SK-N-SH treated with all-trans-retinoic acid at 6 μM for 48 hours (cell line): Measurements from ENCODE around the gene CNTFR.

Source experiments
- ATAC-seq: fragments of 200-7000 bp; cut with Tn5 transposase; 3 replicates; pipeline ENCODE4 v1.9.1; 2020; ENCODE audit warnings: mild to moderate bottlenecking, moderate library complexity
- ARNTL ChIP-seq: fragments of 450-650 bp; formaldehyde crosslinking; IDR thresholded peaks from 2 replicates; pipeline ENCODE4 v1.5.0; 2020; ENCODE audit warnings: low read depth, mild to moderate bottlenecking, moderate library complexity, borderline replicate concordance
- BACH2 ChIP-seq: fragments of 250-450 bp; sonication (Bioruptor Pico); IDR thresholded peaks from 2 replicates; pipeline ENCODE4 v1.9.0; 2021; ENCODE audit warnings: mild to moderate bottlenecking, borderline replicate concordance
- CSDC2 ChIP-seq: fragments of 250-450 bp; sonication (Bioruptor Pico); IDR thresholded peaks from 2 replicates; pipeline ENCODE4 v1.5.0; 2020; ENCODE audit warnings: mild to moderate bottlenecking, moderate library complexity
- ESRRG ChIP-seq: fragments of 250-450 bp; sonication (Bioruptor Pico); IDR thresholded peaks from 2 replicates; pipeline ENCODE4 v1.6.1; 2021; ENCODE audit warnings: mild to moderate bottlenecking
- GLIS3 ChIP-seq: fragments of 250-450 bp; sonication (Bioruptor Pico); IDR thresholded peaks from 2 replicates; pipeline ENCODE4 v1.5.0; 2020; ENCODE audit warnings: mild to moderate bottlenecking, moderate library complexity
- ISL1 ChIP-seq: fragments of 250-450 bp; sonication (Bioruptor Pico); IDR thresholded peaks from 2 replicates; pipeline ENCODE4 v2.1.2; 2022; ENCODE audit warnings: mild to moderate bottlenecking, moderate library complexity
- OSR1 ChIP-seq: fragments of 250-450 bp; sonication (Bioruptor Pico); IDR thresholded peaks from 2 replicates; pipeline ENCODE4 v1.8.0; 2022; ENCODE audit warnings: moderate library complexity, mild to moderate bottlenecking, inconsistent platforms
- PPARA ChIP-seq: fragments of 250-450 bp; sonication (Bioruptor Pico); IDR thresholded peaks from 2 replicates; pipeline ENCODE4 v1.5.0; 2020; ENCODE audit warnings: mild to moderate bottlenecking, borderline replicate concordance
- RARB ChIP-seq: fragments of 250-450 bp; sonication (Bioruptor Pico); IDR thresholded peaks from 2 replicates; pipeline ENCODE4 v1.8.0; 2021; ENCODE audit warnings: mild to moderate bottlenecking, moderate library complexity
- SNAI2 ChIP-seq: fragments of 250-450 bp; sonication (Bioruptor Pico); IDR thresholded peaks from 2 replicates; pipeline ENCODE4 v1.5.0; 2020; ENCODE audit warnings: mild to moderate bottlenecking, moderate library complexity
- TCF4 ChIP-seq: fragments of 250-450 bp; sonication (Bioruptor Pico); IDR thresholded peaks from 2 replicates; pipeline ENCODE4 v1.8.0; 2021; ENCODE audit warnings: mild to moderate bottlenecking, moderate library complexity, borderline replicate concordance
- TOX ChIP-seq: fragments of 250-450 bp; sonication (Bioruptor Pico); IDR thresholded peaks from 2 replicates; pipeline ENCODE4 v1.8.0; 2021; ENCODE audit warnings: mild to moderate bottlenecking, moderate library complexity, borderline replicate concordance
- ZFP3 ChIP-seq: fragments of 250-450 bp; sonication (Bioruptor Pico); IDR thresholded peaks from 2 replicates; pipeline ENCODE4 v1.5.0; 2020; ENCODE audit warnings: mild to moderate bottlenecking, moderate library complexity
- ZFP30 ChIP-seq: fragments of 450-650 bp; formaldehyde crosslinking; IDR thresholded peaks from 2 replicates; pipeline ENCODE4 v1.5.0; 2022; ENCODE audit warnings: mild to moderate bottlenecking, moderate library complexity
- ZNF565 ChIP-seq: fragments of 450-650 bp; formaldehyde crosslinking; conservative IDR thresholded peaks from 2 replicates; pipeline ENCODE4 v1.5.0; 2020; ENCODE audit warnings: low read depth, mild to moderate bottlenecking, moderate library complexity
- ZNF70 ChIP-seq: fragments of 450-650 bp; formaldehyde crosslinking; IDR thresholded peaks from 2 replicates; pipeline ENCODE4 v1.5.0; 2020; ENCODE audit warnings: mild to moderate bottlenecking, moderate library complexity
- ZNF8 ChIP-seq: fragments of 450-650 bp; formaldehyde crosslinking; IDR thresholded peaks from 2 replicates; pipeline ENCODE4 v1.5.0; 2020; ENCODE audit warnings: mild to moderate bottlenecking, moderate library complexity
- TF ChIP-seq, protein P1 (sequence below): fragments of 250-450 bp; sonication (Bioruptor Pico); IDR thresholded peaks from 2 replicates; pipeline ENCODE4 v1.8.0; 2020; ENCODE audit warnings: mild to moderate bottlenecking, moderate library complexity, borderline replicate concordance
- TF ChIP-seq, protein P2 (sequence below): fragments of 250-450 bp; sonication (Bioruptor Pico); IDR thresholded peaks from 2 replicates; pipeline ENCODE4 v1.8.0; 2021; ENCODE audit warnings: low read depth, mild to moderate bottlenecking, moderate library complexity, borderline replicate concordance
- TF ChIP-seq, protein P3 (sequence below): fragments of 250-450 bp; sonication (Bioruptor Pico); IDR thresholded peaks from 2 replicates; pipeline ENCODE4 v1.5.0; 2020; ENCODE audit warnings: mild to moderate bottlenecking, moderate library complexity

CNTFR gene

DNA sequence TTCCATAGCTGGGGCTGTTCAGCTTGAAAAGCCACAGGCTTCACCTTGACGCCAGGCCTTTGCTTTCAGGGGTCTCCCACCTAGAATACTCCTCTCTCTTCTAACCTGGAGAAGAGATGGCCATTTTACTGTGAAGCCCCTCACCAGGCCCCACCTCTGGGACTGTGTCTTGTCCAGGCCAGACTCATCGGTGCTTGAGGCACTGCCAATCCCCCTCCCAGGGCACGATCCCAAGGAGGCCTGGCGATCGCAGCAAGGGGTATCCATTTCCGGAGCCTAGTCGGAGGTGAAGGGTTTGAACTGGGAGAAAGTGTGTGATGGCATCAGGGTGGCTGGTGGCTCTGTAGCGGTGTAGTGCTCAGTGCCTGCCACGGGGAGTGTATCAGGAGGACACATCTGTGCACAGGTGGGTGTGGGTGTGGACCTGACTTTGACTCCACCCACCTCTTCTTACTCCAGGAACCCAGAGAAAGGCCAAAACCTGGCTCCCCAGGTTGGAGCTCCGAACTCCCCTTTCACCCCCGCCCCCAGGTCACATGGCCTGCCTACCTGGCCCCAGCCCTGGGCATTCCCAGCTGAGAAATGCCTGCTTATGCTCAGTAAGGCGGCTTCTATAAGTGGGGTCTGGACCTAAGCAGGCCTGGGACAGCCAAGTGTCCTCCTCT lies 39.4 kb downstream of the CNTFR start:
- no peak for ATAC-seq
- TF ChIP-seq TOX = no peak
- no peak for TF ChIP-seq BACH2 (CRISPR knock-in tag)
- TF ChIP-seq ESRRG (CRISPR knock-in tag) = no peak
- TF ChIP-seq, protein P1, sequence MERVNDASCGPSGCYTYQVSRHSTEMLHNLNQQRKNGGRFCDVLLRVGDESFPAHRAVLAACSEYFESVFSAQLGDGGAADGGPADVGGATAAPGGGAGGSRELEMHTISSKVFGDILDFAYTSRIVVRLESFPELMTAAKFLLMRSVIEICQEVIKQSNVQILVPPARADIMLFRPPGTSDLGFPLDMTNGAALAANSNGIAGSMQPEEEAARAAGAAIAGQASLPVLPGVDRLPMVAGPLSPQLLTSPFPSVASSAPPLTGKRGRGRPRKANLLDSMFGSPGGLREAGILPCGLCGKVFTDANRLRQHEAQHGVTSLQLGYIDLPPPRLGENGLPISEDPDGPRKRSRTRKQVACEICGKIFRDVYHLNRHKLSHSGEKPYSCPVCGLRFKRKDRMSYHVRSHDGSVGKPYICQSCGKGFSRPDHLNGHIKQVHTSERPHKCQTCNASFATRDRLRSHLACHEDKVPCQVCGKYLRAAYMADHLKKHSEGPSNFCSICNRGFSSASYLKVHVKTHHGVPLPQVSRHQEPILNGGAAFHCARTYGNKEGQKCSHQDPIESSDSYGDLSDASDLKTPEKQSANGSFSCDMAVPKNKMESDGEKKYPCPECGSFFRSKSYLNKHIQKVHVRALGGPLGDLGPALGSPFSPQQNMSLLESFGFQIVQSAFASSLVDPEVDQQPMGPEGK (CRISPR knock-in tag) = no peak
- TF ChIP-seq CSDC2 (CRISPR knock-in tag) = no peak
- TF ChIP-seq, protein P2, sequence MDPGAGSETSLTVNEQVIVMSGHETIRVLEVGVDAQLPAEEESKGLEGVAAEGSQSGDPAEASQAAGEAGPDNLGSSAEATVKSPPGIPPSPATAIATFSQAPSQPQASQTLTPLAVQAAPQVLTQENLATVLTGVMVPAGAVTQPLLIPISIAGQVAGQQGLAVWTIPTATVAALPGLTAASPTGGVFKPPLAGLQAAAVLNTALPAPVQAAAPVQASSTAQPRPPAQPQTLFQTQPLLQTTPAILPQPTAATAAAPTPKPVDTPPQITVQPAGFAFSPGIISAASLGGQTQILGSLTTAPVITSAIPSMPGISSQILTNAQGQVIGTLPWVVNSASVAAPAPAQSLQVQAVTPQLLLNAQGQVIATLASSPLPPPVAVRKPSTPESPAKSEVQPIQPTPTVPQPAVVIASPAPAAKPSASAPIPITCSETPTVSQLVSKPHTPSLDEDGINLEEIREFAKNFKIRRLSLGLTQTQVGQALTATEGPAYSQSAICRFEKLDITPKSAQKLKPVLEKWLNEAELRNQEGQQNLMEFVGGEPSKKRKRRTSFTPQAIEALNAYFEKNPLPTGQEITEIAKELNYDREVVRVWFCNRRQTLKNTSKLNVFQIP (CRISPR knock-in tag) = no peak
- no peak for TF ChIP-seq ARNTL (CRISPR knock-in tag)
- TF ChIP-seq PPARA (CRISPR knock-in tag) = no peak
- TF ChIP-seq SNAI2 (CRISPR knock-in tag) = no peak
- TF ChIP-seq ZNF565 = no peak
- TF ChIP-seq GLIS3 (CRISPR knock-in tag) = no peak
- TF ChIP-seq, protein P3, sequence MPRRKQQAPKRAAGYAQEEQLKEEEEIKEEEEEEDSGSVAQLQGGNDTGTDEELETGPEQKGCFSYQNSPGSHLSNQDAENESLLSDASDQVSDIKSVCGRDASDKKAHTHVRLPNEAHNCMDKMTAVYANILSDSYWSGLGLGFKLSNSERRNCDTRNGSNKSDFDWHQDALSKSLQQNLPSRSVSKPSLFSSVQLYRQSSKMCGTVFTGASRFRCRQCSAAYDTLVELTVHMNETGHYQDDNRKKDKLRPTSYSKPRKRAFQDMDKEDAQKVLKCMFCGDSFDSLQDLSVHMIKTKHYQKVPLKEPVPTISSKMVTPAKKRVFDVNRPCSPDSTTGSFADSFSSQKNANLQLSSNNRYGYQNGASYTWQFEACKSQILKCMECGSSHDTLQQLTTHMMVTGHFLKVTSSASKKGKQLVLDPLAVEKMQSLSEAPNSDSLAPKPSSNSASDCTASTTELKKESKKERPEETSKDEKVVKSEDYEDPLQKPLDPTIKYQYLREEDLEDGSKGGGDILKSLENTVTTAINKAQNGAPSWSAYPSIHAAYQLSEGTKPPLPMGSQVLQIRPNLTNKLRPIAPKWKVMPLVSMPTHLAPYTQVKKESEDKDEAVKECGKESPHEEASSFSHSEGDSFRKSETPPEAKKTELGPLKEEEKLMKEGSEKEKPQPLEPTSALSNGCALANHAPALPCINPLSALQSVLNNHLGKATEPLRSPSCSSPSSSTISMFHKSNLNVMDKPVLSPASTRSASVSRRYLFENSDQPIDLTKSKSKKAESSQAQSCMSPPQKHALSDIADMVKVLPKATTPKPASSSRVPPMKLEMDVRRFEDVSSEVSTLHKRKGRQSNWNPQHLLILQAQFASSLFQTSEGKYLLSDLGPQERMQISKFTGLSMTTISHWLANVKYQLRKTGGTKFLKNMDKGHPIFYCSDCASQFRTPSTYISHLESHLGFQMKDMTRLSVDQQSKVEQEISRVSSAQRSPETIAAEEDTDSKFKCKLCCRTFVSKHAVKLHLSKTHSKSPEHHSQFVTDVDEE (CRISPR knock-in tag) = no peak
- no peak for TF ChIP-seq ZFP3
- no peak for TF ChIP-seq RARB (CRISPR knock-in tag)
- no peak for TF ChIP-seq ZNF8
- TF ChIP-seq ZNF70 = no peak
- TF ChIP-seq ISL1 (CRISPR knock-in tag) = no peak
- TF ChIP-seq ZFP30 (CRISPR knock-in tag) = no peak
- TF ChIP-seq, all 23 proteins: peak for 0

DNA sequence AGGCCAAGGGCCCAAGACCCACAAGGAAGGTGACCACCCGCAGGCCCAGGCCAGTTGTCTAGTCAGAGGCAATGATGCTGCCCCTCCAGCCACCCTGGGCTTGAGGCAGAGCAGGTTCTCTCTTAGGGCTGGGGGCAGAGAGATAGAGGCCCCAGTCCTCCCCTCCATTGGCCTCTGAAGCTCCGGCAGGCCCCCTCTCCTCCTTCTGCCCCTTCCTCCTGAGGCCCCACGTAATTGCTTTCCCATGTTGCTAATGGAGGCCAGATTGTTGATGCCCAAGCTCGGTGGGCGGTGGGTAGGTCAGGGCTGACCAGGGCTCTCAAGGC lies 40.2 kb downstream of the CNTFR start:
- TF ChIP-seq PPARA (CRISPR knock-in tag) (no peak), SNAI2 (CRISPR knock-in tag) (no peak), OSR1 (CRISPR knock-in tag) (no peak)
- ATAC-seq = no peak

DNA sequence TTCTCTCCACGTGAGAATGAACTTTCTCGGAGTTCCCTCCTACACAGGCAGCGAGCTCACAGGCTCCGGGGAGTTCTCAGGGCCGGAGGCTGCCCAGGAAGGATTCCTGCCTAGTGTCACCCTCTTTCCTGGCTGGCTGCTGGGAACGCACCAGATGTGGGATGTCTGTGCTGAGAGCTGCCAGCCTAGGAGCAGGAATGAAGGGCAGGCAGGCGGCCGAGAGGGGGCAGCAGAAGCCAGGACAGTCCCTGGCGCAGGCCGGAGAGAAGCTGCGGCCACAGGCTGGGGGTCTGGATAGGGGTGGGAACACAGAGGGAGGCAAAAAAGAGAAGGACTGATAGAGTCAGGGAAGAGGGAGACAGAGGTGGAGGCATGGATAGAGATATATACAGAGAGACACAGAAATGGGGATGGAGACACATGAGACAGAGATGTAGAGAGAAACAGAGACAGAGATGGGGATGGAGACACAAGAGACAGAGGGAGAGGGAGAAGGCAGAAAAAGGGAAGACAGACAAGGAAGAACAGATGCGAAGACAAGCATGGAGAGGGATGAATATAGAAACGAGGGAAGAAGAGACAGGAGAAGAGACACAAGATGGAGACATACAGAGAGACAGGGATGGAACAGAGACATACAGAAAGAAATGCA lies 41.4 kb downstream of the CNTFR start:
- TF ChIP-seq BACH2 (CRISPR knock-in tag) = no peak
- no peak for TF ChIP-seq ZFP3
- TF ChIP-seq TCF4 = peak; percentile 68; the same call in 1 of the 2 replicates
- no peak for TF ChIP-seq GLIS3 (CRISPR knock-in tag)
- TF ChIP-seq, protein P1 (CRISPR knock-in tag) = no peak
- peak; percentile 98 for ATAC-seq
